Subcutaneous abdominal adipose tissue (tissue), 5 donors: ENCODE measurements around the gene LCE6A.

Experiments
- H3K27ac ChIP-seq: one replicate; pipeline ENCODE4 v1.7.0; 2013; ENCODE audit warnings: low read depth, mild to moderate bottlenecking, inconsistent platforms, low read length, moderate library complexity
- H3K27me3 ChIP-seq, 5 donors: one replicate each; pipeline ENCODE4 v1.7.0; 2013; ENCODE audit warnings: low read length in 5 of 5, inconsistent platforms in 1 of 5; ENCODE audit not compliant: control insufficient read depth in 5 of 5, insufficient read depth in 4 of 5
- H3K36me3 ChIP-seq, 5 donors: one replicate each; pipeline ENCODE4 v1.7.0; 2013; ENCODE audit warnings: low read length in 5 of 5; ENCODE audit not compliant: control insufficient read depth in 5 of 5, insufficient read depth in 5 of 5
- H3K4me1 ChIP-seq, 5 donors: one replicate each; pipeline ENCODE4 v1.7.0; 2013; ENCODE audit warnings: low read length in 5 of 5, mild to moderate bottlenecking in 3 of 5, moderate library complexity in 1 of 5; ENCODE audit not compliant: control insufficient read depth in 5 of 5, insufficient read depth in 5 of 5
- H3K4me3 ChIP-seq, 5 donors: one replicate each; pipeline ENCODE4 v1.7.0; 2013; ENCODE audit warnings: low read length in 5 of 5, low read depth in 1 of 5
- H3K9ac ChIP-seq, 5 donors: one replicate each; pipeline ENCODE4 v1.7.0; 2013; ENCODE audit warnings: low read length in 5 of 5, mild to moderate bottlenecking in 4 of 5, moderate library complexity in 3 of 5
- H3K9me3 ChIP-seq, 5 donors: one replicate each; pipeline ENCODE4 v1.7.0; 2013; ENCODE audit warnings: low read length in 5 of 5; ENCODE audit not compliant: control insufficient read depth in 5 of 5
- donor health status: healthy.
- donor health status: healthy.
- donor health status: healthy.
- donor health status: healthy.
- donor health status: healthy.

The LCE6A gene

GRCh38 chr1:152870831-152871730 is 28.4 kb downstream of the LCE6A start:
- H3K4me3 ChIP-seq: no peak overlapping the region
- H3K9me3 ChIP-seq: no peaks in the 10 kb centered on the region
- no peak overlapping the region for H3K27ac ChIP-seq
- H3K4me1 ChIP-seq: no peaks in the 10 kb centered on the region
- H3K9ac ChIP-seq: no peak overlapping the region
- no peaks in the 10 kb centered on the region for H3K27me3 ChIP-seq
- H3K36me3 ChIP-seq: no peaks in the 10 kb centered on the region

- Histone ChIP-seq H3K36me3 (no peaks in the 10 kb centered on the region), H3K4me1 (no peaks in the 10 kb centered on the region)
Measured at GRCh38 chr1:152871731-152872126, 29.1 kb downstream of the LCE6A start.

DNA sequence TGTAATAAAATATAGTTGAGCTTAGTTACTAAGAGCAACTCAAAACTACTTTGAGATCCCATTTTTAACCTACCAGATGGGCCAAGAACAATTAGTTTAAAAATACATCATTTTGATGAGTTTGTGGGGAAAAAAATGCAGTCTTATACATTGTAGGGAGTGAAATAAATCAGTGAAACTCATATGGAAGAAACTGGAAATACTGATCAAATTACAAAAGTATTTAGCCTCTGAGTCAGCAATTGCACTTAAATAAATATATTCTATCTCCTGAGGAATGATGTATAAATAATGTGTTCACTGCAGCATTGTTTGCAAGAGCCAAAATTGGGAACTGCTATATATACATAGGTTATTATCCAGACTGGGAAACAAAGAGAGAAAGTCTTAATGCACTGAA is 30.8 kb downstream of the LCE6A start:
- peaks cover 0 to 3% (median 0%) of the 10 kb centered on the region in 5 donors for H3K27me3 ChIP-seq

More at GRCh38 chr1:152871731-152872126, 29.1 kb downstream of the LCE6A start:
- H3K9me3 ChIP-seq: no peaks in the 10 kb centered on the region
- H3K9ac ChIP-seq: no peak overlapping the region
- H3K27ac ChIP-seq: no peak overlapping the region
- no peak overlapping the region for H3K4me3 ChIP-seq
- no peaks in the 10 kb centered on the region for H3K27me3 ChIP-seq

GRCh38 chr1:152876827-152877226 is 34.2 kb downstream of the LCE6A start:
- Histone ChIP-seq H3K9me3 (no peaks in the 10 kb centered on the region), H3K27me3 (peaks cover 0 to 3% (median 0%) of the 10 kb centered on the region in 5 donors), H3K27ac (no peak overlapping the region), H3K4me1 (no peaks in the 10 kb centered on the region), H3K4me3 (no peak overlapping the region), H3K9ac (no peak overlapping the region), H3K36me3 (no peaks in the 10 kb centered on the region)

More for the DNA sequence above, 30.8 kb downstream of the LCE6A start:
- no peaks in the 10 kb centered on the region for H3K9me3 ChIP-seq
- H3K4me1 ChIP-seq: no peaks in the 10 kb centered on the region
- H3K4me3 ChIP-seq: no peak overlapping the region
- H3K27ac ChIP-seq: no peak overlapping the region
- H3K36me3 ChIP-seq: no peaks in the 10 kb centered on the region
- H3K9ac ChIP-seq: no peak overlapping the region

- no peak within 1 kb of the TSS for H3K27ac ChIP-seq
- H3K27me3 ChIP-seq: peaks cover 0 to 3% (median 0%) of the 10 kb centered on the region in 5 donors
- H3K9ac ChIP-seq: no peak within 1 kb of the TSS
- H3K4me1 ChIP-seq: no peaks in the 10 kb centered on the region
- no peaks in the 10 kb centered on the region for H3K9me3 ChIP-seq
- H3K4me3 ChIP-seq: no peak within 1 kb of the TSS
- no peaks in the 10 kb centered on the region for H3K36me3 ChIP-seq
Measured at GRCh38 chr1:152878042-152878441, 35.4 kb downstream of the LCE6A start, which contains the start of gene SMCP. Gene SMCP, plus strand, starts transcription at chr1:152878322. Its CDS starts 6,101 bp downstream, at chr1:152884423.

- Histone ChIP-seq H3K4me3 (no peak overlapping the region), H3K4me1 (no peaks in the 10 kb centered on the region), H3K9ac (no peak overlapping the region), H3K36me3 (no peaks in the 10 kb centered on the region), H3K9me3 (no peaks in the 10 kb centered on the region), H3K27ac (no peak overlapping the region), H3K27me3 (peaks cover 0 to 3% (median 0%) of the 10 kb centered on the region in 5 donors)
Measured at GRCh38 chr1:152879559-152880198, 37.0 kb downstream of the LCE6A start.

- H3K27ac ChIP-seq: no peak overlapping the region
- H3K4me3 ChIP-seq: no peak overlapping the region
- H3K9ac ChIP-seq: no peak overlapping the region
- no peaks in the 10 kb centered on the region for H3K36me3 ChIP-seq
- peaks cover 0 to 3% (median 0%) of the 10 kb centered on the region in 5 donors for H3K27me3 ChIP-seq
- H3K4me1 ChIP-seq: no peaks in the 10 kb centered on the region
- no peaks in the 10 kb centered on the region for H3K9me3 ChIP-seq
Measured at GRCh38 chr1:152880316-152880715, 37.7 kb downstream of the LCE6A start.

DNA sequence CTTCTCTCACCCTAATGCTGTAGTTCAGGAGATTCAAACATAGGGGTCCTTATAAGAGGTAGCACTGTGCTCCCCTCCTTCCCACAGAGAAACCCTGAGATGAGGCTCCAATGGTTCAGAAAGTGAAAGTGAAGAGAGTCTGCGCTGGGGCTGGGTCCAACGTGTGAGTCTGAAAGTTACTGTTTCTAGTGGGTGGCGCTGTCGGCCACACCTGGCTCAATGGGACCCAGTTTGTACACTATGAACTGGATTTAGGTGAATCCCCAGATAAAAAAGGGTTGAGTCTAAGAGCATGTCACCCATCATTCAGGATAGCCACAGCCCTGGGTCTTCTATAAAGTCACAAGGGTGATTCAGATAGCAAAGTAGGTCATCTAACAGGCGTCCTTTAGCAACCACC is 38.3 kb downstream of the LCE6A start:
- no peaks in the 10 kb centered on the region for H3K9me3 ChIP-seq
- H3K4me3 ChIP-seq: no peak overlapping the region
- no peak overlapping the region for H3K9ac ChIP-seq
- no peaks in the 10 kb centered on the region for H3K4me1 ChIP-seq
- H3K27ac ChIP-seq: no peak overlapping the region
- H3K27me3 ChIP-seq: peaks cover 0 to 3% (median 0%) of the 10 kb centered on the region in 5 donors
- no peaks in the 10 kb centered on the region for H3K36me3 ChIP-seq

GRCh38 chr1:152884085-152884484 is 41.4 kb downstream of the LCE6A start:
- H3K27ac ChIP-seq: no peak overlapping the region
- no peaks in the 10 kb centered on the region for H3K9me3 ChIP-seq
- no peak overlapping the region for H3K4me3 ChIP-seq
- no peaks in the 10 kb centered on the region for H3K4me1 ChIP-seq
- no peaks in the 10 kb centered on the region for H3K36me3 ChIP-seq
- H3K9ac ChIP-seq: no peak overlapping the region
- H3K27me3 ChIP-seq: peaks cover 0 to 2% (median 0%) of the 10 kb centered on the region in 5 donors

DNA sequence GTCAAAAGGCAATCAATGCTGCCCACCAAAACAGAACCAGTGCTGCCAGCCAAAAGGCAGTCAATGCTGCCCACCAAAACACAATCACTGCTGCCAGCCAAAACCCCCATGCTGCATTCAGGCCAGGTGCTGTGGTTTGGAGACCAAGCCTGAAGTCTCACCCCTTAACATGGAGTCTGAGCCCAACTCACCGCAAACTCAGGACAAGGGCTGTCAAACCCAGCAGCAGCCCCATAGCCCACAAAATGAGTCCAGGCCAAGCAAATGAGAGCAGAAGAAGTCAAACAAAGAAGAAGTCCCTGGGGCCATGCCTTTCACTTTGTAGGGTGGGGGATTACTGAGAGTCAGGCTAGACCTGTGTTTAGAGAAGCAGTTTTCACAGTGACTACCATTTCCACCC is 41.9 kb downstream of the LCE6A start:
- Histone ChIP-seq H3K4me1 (no peaks in the 10 kb centered on the region), H3K27me3 (peaks cover 0 to 2% (median 0%) of the 10 kb centered on the region in 5 donors), H3K27ac (no peak overlapping the region), H3K9me3 (no peaks in the 10 kb centered on the region), H3K36me3 (no peaks in the 10 kb centered on the region), H3K9ac (no peak overlapping the region), H3K4me3 (no peak overlapping the region)
